ENCODE results near the gene MRPL36.

DNA sequence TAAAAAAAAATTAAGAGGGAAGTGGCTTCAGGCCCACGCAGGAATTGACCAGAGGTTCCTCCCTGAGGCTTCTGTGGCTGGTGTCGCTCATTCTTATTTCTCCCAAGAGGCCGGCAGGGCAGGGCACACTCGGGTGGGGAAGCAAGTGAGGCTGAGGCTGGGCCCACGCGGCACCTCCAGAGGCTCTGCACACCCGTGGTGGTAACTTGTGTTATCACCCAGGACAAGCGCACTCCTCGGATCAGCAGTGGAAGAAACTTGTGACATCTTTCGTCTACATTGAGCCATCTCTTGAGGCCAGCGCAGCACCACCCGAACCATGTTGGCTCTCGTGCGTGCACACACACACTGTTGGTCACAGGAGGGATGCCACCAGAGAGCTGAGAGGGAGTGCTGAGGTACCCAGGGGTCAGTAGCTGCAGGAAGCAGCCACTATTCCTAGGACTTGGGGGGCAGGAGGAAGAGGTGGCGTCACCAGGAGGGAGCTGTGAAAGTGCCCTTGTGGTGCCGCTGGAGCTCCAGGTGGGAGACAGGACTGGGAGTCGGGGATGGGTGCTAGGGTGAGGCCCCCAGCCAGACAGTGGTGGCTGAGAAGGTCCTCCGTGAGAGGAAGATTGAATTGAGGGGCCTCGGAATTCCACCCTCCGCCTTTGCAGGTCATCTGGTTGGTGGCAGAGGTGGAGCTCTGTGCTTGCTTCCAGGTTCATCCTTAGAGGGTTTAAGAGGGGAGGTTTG is 8.0 kb upstream of the MRPL36 start:
- no peak for TF ChIP-seq POLR2AphosphoS5 (IDR thresholded peaks at IDR 0.05; ENCODE audit: insufficient read depth in 1 of 2, low read depth in 1 of 2)
- TF ChIP-seq, protein P1, sequence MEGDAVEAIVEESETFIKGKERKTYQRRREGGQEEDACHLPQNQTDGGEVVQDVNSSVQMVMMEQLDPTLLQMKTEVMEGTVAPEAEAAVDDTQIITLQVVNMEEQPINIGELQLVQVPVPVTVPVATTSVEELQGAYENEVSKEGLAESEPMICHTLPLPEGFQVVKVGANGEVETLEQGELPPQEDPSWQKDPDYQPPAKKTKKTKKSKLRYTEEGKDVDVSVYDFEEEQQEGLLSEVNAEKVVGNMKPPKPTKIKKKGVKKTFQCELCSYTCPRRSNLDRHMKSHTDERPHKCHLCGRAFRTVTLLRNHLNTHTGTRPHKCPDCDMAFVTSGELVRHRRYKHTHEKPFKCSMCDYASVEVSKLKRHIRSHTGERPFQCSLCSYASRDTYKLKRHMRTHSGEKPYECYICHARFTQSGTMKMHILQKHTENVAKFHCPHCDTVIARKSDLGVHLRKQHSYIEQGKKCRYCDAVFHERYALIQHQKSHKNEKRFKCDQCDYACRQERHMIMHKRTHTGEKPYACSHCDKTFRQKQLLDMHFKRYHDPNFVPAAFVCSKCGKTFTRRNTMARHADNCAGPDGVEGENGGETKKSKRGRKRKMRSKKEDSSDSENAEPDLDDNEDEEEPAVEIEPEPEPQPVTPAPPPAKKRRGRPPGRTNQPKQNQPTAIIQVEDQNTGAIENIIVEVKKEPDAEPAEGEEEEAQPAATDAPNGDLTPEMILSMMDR (IDR thresholded peaks at IDR 0.05): no peak
- no peak for TF ChIP-seq POLR2A (IDR thresholded peaks at IDR 0.05)
